Breast epithelium (tissue), 3 donors: ENCODE measurements around the gene RNF34.

ENCODE experiments used
- CTCF ChIP-seq, 3 donors: fragments of 450-650 bp; IDR thresholded peaks; one replicate each; pipeline ENCODE4 v1.5.1; 2016 to 2017; ENCODE audit warnings: antibody characterized with exemption in 3 of 3, mild to moderate bottlenecking in 3 of 3, moderate library complexity in 3 of 3
- POLR2A ChIP-seq: fragments of 450-650 bp; IDR thresholded peaks from one replicate; pipeline ENCODE4 v1.6.1; 2016; ENCODE audit warnings: antibody characterized with exemption, mild to moderate bottlenecking, moderate library complexity

GRCh38 chr12:121456551-121456950 is 56.6 kb downstream of the RNF34 start:
- no peak for TF ChIP-seq POLR2A
- no peak for TF ChIP-seq CTCF (IDR thresholded peaks at IDR 0.05)
